Activated CD8-positive, alpha-beta memory T cell treated with anti-CD3 and anti-CD28 coated beads, Interleukin-2, amount 50 U/mL, for 24 hours (primary cell): ENCODE measurements around the gene LPCAT3.
"Not testable (repeated sequence)": the region's sequence is repeated elsewhere in the genome, so short reads cannot be mapped to it uniquely, and the experiment has no call there.

Experiments used
- DNase-seq: peaks from one replicate; pipeline ENCODE4 v3.0.0-alpha.2; 2020; ENCODE audit errors: extremely low read depth

The LPCAT3 gene

DNA sequence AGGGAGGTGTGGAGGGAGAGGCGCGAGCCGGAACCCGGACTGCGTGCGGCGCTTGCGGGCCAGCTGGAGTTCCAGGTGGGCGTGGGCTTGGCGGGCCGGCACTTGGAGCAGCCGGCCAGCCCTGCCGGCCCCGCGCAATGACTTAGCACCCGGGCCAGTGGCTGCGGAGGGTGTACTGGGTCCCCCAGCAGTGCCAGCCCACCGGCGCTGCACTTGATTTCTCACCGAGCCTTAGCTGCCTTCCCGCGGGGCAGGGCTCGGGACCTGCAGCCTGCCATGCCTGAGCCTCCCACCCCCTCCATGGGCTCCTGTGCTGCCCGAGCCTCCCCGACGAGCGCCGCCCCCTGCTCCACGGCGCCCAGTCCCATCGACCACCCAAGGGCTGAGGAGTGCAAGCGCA is 19.1 kb upstream of the LPCAT3 start:
- DNase-seq = not testable (repeated sequence)

DNA sequence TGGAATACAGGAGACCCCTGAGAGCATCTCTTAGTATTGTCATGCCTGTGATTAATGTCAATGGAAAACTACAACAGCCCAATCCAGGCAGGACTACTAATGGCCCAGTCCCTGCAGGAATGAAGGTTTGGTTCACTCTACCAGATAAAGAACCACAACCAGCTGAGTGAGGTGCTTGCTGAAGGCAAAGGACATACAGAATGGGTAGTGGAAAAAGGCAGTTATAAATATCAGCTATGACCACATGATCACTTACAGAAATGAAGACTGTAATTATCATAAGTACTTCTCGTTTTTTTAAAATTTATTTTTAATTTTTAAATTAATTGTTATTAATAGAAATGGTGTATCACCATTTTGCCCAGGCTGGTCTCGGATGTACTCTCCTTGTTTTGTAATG is 17.2 kb upstream of the LPCAT3 start:
- no peak for DNase-seq

DNA sequence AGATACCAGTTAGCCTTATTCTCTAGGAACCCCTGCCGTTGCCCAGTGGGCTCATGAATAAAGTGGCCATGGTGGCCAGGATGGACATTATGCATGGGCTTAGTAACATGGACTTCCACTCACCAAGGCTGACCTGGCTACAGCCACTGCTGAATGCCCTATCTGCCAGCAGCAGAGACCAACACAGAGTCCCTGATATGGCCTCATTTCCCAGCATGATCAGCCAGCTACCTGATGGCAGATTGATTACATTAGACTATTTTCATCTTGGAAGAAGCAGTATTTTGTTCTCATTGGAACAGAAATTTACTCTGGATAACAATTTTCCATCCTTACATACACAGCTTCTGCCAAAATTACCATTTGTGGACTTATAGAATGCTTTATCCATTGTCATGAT is 16.2 kb upstream of the LPCAT3 start:
- DNase-seq = no peak

DNA sequence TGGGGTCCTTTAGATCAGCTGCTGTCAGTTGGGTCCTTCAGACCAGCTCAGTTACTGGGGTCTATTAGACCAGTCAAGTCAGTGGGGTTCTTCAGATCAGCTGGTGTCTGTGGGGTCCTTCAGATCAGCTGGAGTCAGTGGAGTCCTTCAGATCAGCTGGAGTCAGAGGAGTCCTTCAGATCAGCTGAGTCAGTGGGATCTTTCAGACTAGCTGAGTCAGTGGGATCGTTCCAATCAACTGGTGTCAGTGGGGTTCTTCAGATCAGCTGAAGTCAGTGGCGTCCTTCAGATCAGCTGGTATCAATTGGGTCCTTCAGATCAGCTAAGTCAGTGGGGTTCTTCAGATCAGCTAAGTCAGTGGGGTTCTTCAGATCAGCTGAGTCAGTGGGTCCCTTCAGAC is 14.7 kb upstream of the LPCAT3 start:
- no peak for DNase-seq

DNA sequence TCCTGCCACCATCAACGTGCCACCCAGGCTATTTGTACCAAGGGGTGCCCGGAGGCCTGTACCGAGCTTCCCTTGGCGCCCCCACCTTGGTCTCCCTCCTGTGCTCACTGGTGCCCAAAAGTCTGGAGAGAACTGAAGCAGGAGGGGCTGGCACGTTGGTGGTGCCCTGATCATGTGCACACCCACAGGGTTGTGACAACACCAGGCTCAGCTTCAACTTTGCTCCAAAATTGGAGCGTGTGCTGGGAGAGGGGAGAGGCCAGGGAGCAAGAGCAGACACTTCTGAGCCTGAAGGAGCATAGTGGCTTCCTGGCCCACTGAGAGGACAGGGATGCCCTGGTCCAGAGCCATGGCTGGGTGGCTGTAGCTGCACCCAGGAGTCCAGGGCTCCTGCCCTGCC is 13.0 kb upstream of the LPCAT3 start:
- DNase-seq = no peak

DNA sequence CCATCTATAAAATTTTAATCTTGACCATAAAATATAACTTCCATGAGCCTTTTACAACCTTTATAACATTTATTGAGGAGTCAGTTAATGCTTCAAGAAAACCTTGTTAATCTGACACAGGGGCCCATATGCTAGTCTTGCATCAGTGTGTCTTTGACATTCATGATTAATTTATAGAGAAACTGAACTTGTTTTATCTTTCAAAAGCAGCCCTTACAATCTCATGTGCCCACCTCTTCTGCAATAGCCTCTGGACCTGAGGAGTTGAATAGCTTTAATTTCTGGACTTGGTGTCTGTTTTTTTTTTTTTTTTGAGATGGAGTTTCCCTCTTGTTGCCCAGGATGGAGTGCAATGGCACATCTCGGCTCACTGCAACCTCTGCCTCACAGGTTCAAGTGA is 8.6 kb upstream of the LPCAT3 start:
- no peak for DNase-seq

DNA sequence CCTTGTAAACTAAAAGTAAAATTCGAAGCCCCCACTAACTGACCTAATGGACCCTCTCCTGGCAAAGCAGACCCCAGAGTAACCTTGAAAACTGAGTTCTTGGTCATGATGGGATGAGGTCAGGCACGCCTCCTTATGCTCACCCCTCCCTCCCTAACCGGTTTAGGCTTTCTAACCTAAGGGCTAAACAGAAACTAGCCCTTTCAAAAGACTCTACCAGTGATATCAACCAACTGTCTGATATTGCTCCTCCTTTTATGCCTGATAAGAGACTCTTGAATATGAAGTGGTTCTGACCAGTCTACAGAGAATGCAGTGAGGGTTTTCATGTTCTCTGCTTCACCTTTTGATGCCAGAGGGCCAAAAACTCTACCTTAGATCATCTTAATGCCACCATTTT is 4.8 kb upstream of the LPCAT3 start:
- DNase-seq = no peak

DNA sequence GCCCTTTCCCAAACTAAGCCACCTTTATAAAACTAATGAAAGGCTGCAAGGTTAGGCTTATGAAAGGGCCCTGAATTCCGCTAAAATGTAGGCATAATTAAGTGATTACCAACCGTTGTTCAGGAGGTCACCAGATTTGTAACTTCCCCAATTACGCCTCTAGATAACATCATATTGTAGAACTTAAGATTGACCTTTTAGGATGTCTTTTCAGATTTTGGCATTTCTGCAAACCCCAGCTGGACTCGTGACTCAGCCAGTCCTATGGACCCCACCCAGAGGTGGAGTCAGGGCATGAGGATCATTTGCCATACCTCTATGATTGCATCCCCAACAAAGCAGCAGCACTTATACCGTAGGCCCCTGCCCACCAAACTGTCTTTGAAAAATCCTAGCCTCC is 3.7 kb upstream of the LPCAT3 start:
- DNase-seq = no peak

DNA sequence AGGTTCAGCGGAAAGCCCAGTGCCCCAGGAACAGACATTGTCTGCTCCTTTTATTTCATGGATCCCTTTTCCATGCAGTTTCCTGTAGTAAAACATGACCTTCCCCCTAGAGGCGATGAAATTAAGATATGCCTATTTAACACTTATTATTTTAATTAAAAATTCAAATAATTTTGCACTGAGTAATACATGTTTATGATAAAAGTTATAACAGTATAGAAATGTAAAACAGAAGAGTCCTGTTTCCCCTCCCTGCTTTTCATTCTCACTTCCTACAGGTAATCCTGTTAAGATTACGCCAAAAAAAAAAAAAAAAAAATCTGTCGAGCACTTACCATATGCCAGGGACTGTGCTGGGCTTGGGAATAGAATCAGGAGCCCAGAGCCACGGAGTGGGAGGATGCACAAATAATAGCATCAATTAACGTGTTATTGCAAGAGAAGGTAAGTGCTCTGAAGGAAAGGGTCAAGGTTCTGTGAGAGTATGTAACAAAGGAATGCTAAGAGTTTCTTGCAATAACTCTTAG is 830 bp upstream of the LPCAT3 start:
- no peak for DNase-seq

DNA sequence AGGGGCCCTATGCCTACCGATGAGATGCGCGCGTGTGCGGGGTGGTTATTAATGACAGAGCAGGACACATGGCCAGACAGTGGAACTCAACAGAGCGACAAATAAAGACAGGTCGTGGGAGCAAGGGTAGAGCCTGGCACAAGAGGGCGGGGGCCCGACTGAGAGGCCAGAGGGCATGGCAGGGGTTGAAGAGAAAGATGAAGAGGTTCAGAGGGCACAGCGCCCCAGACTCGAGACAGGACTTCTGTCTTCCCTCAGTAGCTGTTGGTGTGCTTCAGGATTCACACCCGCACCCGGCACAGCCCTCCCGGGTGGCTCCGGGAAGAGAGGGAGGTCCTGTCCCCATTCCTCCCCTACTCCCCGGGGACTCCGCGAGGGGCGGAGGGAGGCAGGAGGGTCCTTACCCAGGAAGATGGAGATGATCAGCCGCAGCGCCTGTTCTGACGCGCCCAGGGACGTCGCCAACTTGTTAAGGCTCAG is 366 bp downstream of the LPCAT3 start:
- DNase-seq = no peak

DNA sequence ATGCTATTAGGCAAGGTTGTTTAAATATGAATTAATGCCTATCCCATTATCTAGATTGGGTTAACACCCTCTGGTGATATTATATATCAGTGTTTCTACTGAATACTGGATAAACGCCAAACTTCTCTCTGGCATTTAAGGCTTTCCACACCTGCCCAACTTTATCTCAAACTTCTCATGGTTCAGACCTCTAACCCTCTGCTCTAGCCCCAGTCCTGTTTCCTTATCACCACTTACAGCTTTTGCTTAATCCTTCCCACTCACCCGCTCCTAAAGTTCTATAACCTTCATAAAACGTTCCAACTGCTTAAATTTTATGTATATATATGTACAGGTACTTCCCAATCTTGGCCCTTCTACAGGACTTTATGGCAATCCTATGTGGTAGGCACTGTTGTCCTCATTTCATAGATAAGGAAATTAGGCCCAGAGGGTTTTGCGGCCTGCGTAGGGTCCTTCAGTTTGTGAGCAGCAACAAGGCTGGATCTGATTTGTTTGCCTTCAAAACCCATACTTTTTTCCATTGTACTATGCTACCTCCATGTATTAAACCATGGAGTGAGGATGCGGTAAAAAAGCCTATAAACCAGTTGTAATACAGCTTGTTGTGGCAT is 1.2 kb downstream of the LPCAT3 start:
- no peak for DNase-seq

DNA sequence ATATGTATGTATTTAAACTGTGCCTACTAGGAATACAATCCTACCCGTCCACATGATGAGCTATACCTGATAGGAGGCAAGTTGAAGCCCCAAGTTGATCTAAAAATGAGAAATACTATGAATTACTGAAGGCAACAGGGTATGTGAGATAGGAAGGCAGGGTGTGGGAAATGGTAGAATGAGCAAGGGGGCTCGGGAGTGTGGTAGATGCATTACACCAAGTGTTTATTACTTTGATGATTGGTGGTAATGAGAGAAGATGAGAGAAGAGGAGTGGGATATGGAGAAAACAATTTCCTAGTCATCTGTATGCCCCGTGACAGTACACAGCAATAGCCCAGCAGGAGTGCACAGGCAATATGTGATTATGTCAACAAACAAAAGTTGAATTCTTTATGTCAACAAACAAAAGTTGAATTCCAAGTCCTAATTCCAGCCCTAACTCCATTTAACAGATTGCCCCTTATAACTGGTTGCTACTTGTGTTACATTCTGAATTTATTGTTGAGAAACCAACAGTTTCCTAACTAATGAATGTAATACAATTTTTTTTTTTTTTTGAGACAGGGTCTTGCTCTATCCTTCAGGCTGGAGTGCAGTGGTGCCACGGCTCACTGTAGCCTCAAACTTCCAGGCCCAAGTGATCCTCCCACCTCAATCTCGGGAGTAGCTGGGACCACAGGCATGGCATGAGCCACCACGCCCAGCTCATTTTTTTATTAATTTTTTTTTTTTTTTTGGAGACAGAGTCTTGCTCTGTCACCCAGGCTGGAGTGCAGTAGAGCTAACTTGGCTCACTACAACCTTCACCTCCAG is 2.5 kb downstream of the LPCAT3 start:
- DNase-seq = no peak

DNA sequence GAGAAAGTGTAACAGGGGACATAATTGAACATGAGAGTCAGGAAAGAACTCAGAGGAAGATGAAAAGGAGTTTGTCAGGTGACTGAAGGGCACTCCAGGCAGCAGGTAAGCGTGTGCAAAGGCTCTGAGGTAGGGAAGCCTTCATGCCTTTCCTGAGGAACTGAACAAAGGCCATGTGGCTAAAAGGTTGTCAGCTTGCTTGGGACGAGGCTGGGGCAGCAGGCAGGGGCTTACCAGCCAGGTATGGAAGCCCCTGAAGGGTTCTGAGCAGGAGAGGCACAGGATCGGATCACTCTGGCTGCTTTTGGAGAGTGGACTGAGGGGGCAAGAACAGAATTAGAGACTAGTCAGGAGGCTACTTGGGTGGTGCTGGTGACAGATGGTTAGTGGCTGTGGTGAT is 5.2 kb downstream of the LPCAT3 start:
- DNase-seq = no peak

DNA sequence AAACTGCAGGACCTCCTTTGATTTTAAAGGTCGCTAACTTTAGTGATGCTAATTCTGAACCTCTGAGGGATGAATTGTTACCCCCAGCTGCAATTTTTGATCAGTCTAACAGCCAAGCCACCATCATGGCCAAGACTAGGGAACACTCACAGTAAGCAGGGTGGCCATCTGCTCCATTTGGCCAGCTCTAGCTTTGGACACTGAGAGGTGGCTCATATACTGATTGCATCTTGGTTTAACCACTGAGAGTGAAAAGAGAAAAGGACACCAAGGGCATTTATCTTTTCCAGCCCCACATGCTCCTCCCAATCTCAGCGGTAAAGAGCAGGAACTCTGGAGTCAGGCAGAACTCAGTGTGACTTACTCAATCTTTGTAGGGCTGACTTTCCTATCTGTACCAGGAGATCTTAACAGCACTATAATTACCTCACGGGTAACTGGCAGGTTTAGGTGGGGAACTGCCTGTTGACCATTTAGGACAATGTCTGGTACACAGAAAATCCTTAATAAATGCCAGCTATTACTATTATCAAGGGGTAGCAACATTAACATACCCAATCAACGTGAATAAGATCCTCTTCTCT is 6.2 kb downstream of the LPCAT3 start:
- DNase-seq = no peak

DNA sequence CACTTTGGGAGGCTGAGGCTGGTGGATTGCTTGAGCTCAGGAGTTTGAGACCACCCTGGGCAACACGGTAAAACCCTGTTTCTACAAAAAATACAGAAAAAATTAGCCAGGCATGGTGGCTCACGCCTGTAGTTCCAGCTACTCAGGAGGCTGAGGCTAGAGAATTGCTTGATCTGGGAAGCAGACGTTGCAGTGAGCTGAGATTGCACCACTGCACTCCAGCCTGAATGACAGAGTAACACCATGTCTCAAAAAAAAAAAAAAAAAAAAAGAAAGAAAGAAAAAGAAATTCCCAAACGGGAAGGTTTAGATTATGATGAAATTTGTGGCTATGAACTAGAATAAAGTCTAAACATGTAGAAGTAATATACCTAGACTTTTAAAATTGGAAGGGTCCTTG is 6.9 kb downstream of the LPCAT3 start:
- not testable (repeated sequence) for DNase-seq

DNA sequence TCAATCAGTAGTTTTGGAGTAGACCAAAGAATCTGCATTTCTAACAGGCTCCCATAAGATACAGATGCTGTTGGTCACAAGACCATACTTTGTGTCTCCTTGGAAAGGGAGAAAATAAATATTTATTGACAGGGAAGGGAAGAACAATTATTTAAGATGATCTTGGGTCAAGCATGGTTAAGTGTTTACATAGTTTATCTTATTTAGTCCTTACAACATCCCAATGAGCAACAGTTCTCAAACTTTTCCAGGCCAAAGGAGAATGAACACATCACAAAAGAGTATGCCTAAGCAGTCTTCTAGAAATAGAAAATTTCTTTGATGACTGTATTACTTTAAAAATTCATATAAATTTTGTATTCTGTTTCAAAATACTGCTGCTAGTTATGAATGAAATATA is 8.8 kb downstream of the LPCAT3 start:
- no peak for DNase-seq

DNA sequence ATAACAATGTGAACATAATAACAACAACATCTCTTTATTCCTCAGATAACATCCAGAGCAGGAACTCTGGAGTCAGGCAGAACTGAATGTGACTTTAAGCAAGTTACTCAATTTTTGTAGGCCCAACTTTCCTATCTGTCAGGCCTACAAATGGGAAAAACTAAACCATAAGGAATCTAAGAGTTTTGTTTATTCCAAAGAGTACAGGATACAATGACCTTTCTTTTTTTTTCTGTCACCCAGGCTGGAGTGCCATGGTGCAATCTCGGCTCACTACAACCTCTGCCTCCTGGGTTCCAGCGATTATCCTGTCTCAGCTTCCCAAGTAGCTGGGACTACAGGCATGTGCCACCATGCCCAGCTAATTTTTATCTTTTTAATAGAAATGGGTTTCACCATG is 9.4 kb downstream of the LPCAT3 start:
- DNase-seq = no peak

DNA sequence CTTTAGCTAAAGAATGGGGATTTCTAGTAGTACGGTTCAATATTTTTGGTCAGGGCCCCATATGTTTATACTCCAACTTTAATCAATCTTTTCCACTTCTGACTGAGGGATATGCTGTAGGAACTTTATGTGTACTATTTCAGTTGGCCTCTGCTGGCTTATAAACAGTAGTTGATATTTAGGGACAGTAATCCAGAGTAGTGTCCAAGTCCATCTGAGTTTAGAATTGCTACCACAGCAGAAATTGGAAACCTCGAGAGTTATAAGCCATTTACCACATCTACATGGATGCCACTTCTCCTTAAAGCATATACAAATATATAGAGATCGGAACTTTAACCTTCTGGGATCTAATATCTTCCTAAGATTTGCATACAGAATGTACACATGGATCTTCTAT is 11.6 kb downstream of the LPCAT3 start:
- no peak for DNase-seq

DNA sequence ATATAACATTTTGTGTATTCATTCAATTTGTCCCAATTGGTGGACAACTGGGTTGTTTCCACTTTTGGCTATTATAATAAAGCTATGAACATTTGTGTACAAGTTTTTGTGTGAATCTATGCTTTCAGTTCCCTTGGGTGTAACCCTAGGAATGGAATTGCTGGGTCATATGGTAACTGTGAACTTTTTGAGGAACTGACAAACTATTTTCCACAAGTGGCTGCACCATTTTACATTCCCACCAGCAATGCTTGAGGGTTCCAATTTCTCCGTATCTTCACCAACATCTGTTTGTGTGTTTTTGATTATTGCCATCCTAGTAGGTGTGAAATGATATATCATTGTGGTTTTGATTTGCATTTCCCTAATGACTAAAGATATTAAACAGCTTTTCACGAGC is 13.0 kb downstream of the LPCAT3 start:
- no peak for DNase-seq

DNA sequence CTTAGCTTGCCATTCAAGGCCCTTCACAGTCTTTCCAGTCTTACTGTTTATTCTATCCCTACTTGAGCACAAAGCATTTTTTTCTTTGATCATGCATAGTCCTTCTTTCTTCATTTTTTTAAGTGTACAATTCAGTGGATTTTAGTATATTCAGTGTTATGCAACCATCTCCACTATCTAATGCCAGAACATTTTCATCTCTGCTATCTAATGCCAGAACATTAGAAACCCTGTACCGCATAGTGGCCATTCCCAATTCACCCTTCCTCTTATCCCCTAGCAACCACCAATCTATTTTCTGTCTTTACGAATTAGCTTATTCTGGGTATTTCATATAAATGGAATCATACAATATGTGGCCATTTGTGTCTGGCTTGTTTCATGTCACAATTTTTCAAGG is 13.4 kb downstream of the LPCAT3 start:
- DNase-seq = no peak

DNA sequence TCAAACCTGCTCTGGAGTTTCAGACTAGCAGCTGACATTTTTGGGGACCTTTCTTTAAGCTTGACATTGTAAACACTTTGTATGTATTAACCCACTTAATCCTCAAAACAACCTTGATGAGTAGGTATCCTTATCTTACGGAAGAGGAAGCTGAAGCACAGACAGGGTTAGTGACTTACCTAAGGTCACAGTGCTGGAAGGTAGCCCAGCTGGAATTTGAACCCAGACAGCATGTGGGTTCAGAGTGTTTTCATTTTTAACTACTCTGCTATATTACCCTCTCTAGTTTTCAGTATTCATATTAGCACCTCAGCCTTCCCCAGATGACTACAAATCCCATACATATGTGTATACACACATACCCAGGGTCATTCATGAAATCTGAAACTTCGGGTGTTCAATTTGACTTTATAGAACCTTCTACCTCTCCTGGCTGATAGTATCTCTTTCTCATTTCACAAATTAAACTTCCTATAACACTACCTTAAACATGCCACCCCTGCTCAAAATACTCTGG is 13.9 kb downstream of the LPCAT3 start:
- no peak for DNase-seq

DNA sequence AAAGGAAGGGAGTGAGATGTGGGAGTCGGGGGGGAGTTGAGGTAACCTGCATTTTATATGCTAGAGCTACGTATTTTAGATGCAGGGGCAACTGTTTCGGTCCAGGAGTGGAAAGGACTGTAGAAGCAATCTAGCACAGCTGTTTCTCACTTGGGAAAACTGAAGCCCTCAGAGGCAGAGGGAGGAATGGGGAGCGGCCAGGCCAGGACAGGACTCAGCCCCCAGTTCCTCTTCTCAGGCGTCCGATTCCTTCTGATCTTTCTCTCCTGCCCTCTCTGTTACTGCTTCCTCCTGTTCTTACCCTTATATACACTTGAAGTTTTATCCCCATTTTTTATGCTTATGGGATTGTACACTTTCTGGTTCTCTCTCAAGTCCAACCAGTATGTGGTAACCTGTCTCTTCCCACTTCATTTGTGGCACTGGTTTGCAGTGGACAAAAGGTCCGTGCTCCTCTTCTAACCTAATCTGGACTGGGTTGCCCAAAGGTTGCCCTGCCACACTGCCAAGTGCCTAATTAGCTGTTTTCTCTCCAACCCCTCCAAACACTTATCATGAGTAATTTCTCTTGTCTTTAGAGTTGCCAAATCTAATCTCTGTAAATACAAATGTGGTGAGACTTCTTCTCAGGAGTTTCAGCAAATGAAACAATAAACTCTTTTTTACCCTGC is 16.2 kb downstream of the LPCAT3 start:
- no peak for DNase-seq
